ENCODE data around the gene LCNL1. TPM values are rescaled to one million over a fixed set of nuclear protein-coding genes. Genes with fewer than 3 reads are reported as not detected.

LCNL1 gene
- total and polyA plus RNA-seq, 4 donors: 0.01 to 0.08 TPM; not detected in 2

DNA sequence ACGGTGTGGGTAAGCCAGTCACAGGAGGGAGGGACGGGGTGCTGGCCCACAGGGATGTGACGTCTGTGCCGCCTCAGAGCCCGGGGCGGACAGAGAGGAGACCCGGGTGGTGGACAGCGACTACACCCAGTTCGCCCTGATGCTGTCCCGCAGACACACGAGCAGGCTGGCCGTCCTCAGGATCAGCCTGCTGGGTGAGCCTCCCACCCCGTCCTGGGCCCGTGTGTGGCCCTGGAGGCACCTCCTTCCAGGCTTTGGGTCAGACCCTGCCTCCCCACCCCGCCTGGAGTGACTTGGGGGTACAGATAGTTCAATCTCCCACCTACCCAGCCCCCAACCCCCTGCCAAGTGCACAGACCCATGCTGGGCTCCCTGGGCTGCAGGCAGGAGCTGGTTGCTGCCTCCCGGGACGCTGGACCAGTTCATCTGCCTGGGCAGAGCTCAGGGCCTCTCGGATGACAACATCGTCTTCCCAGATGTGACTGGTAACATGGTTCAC lies 29.0 kb upstream of the LCNL1 start:
- Histone ChIP-seq H3K4me1 (ENCODE audit: control insufficient read depth in 4 of 4, insufficient read depth in 4 of 4, low read length in 3 of 4) (peaks cover 0 to 14% (median 5%) of the 10 kb centered on the region in 4 donors), H3K9ac (ENCODE audit: low read depth in 1 of 2, low read length in 2 of 2) (no peak overlapping the region), H3K36me3 (ENCODE audit: control insufficient read depth in 4 of 4, insufficient read depth in 3 of 4, low read depth in 1 of 4, low read length in 3 of 4) (no peaks in the 10 kb centered on the region), H3K4me3 (ENCODE audit: low read depth in 1 of 3, low read length in 3 of 3) (no peak overlapping the region), H3K27ac (ENCODE audit: low read depth in 1 of 2, low read length in 2 of 2) (no peak overlapping the region), H3K27me3 (ENCODE audit: control insufficient read depth in 4 of 4, insufficient read depth in 4 of 4, low read length in 3 of 4) (no peaks in the 10 kb centered on the region), H3K9me3 (ENCODE audit: control insufficient read depth in 4 of 4, low read length in 3 of 4) (no peaks in the 10 kb centered on the region)
- no peak for DNase-seq (ENCODE audit: low spot score)
- WGBS: 88% methylated on average over 19 of the region's 19 CpGs
- TF ChIP-seq SP1 (IDR thresholded peaks at IDR 0.05) (no peak), JUND (IDR thresholded peaks at IDR 0.05) (no peak), HNF4A (conservative IDR thresholded peaks at IDR 0.05) (no peak), YY1 (IDR thresholded peaks at IDR 0.05) (no peak), GABPA (IDR thresholded peaks at IDR 0.05 in 1 of 2, conservative IDR thresholded peaks at IDR 0.05 in 1 of 2) (no peak), RXRA (IDR thresholded peaks at IDR 0.05) (no peak), TAF1 (conservative IDR thresholded peaks at IDR 0.05) (no peak), FOXA2 (IDR thresholded peaks at IDR 0.05) (no peak), NR2F2 (IDR thresholded peaks at IDR 0.05) (no peak), RAD21 (IDR thresholded peaks at IDR 0.05) (no peak), FOXA1 (IDR thresholded peaks at IDR 0.05) (no peak), HNF4G (IDR thresholded peaks at IDR 0.05) (no peak), EGR1 (IDR thresholded peaks at IDR 0.05; ENCODE audit: low read depth in 2 of 2) (no peak)
- TF ChIP-seq, protein P1, sequence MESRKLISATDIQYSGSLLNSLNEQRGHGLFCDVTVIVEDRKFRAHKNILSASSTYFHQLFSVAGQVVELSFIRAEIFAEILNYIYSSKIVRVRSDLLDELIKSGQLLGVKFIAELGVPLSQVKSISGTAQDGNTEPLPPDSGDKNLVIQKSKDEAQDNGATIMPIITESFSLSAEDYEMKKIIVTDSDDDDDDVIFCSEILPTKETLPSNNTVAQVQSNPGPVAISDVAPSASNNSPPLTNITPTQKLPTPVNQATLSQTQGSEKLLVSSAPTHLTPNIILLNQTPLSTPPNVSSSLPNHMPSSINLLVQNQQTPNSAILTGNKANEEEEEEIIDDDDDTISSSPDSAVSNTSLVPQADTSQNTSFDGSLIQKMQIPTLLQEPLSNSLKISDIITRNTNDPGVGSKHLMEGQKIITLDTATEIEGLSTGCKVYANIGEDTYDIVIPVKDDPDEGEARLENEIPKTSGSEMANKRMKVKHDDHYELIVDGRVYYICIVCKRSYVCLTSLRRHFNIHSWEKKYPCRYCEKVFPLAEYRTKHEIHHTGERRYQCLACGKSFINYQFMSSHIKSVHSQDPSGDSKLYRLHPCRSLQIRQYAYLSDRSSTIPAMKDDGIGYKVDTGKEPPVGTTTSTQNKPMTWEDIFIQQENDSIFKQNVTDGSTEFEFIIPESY (IDR thresholded peaks at IDR 0.05): no peak
- TF ChIP-seq, protein P2, sequence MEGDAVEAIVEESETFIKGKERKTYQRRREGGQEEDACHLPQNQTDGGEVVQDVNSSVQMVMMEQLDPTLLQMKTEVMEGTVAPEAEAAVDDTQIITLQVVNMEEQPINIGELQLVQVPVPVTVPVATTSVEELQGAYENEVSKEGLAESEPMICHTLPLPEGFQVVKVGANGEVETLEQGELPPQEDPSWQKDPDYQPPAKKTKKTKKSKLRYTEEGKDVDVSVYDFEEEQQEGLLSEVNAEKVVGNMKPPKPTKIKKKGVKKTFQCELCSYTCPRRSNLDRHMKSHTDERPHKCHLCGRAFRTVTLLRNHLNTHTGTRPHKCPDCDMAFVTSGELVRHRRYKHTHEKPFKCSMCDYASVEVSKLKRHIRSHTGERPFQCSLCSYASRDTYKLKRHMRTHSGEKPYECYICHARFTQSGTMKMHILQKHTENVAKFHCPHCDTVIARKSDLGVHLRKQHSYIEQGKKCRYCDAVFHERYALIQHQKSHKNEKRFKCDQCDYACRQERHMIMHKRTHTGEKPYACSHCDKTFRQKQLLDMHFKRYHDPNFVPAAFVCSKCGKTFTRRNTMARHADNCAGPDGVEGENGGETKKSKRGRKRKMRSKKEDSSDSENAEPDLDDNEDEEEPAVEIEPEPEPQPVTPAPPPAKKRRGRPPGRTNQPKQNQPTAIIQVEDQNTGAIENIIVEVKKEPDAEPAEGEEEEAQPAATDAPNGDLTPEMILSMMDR (IDR thresholded peaks at IDR 0.05; ENCODE audit: low read depth, low read length, missing input control): no peak
- TF ChIP-seq, protein P3, sequence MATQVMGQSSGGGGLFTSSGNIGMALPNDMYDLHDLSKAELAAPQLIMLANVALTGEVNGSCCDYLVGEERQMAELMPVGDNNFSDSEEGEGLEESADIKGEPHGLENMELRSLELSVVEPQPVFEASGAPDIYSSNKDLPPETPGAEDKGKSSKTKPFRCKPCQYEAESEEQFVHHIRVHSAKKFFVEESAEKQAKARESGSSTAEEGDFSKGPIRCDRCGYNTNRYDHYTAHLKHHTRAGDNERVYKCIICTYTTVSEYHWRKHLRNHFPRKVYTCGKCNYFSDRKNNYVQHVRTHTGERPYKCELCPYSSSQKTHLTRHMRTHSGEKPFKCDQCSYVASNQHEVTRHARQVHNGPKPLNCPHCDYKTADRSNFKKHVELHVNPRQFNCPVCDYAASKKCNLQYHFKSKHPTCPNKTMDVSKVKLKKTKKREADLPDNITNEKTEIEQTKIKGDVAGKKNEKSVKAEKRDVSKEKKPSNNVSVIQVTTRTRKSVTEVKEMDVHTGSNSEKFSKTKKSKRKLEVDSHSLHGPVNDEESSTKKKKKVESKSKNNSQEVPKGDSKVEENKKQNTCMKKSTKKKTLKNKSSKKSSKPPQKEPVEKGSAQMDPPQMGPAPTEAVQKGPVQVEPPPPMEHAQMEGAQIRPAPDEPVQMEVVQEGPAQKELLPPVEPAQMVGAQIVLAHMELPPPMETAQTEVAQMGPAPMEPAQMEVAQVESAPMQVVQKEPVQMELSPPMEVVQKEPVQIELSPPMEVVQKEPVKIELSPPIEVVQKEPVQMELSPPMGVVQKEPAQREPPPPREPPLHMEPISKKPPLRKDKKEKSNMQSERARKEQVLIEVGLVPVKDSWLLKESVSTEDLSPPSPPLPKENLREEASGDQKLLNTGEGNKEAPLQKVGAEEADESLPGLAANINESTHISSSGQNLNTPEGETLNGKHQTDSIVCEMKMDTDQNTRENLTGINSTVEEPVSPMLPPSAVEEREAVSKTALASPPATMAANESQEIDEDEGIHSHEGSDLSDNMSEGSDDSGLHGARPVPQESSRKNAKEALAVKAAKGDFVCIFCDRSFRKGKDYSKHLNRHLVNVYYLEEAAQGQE (IDR thresholded peaks at IDR 0.05): no peak
- TF ChIP-seq, protein P4, sequence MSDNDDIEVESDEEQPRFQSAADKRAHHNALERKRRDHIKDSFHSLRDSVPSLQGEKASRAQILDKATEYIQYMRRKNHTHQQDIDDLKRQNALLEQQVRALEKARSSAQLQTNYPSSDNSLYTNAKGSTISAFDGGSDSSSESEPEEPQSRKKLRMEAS (IDR thresholded peaks at IDR 0.05): no peak
- TF ChIP-seq, protein P5, sequence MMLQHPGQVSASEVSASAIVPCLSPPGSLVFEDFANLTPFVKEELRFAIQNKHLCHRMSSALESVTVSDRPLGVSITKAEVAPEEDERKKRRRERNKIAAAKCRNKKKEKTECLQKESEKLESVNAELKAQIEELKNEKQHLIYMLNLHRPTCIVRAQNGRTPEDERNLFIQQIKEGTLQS (IDR thresholded peaks at IDR 0.05): no peak
